Upper lobe of right lung (tissue), 1 donor: ENCODE measurements around the gene UNK. TPM values are rescaled to one million over a fixed set of nuclear protein-coding genes. Genes with fewer than 3 reads are reported as not detected.

Source experiments
- ATAC-seq: fragments of 200-7000 bp; cut with Tn5 transposase; one replicate; pipeline ENCODE4 v1.9.1; 2020; ENCODE audit warnings: mild to moderate bottlenecking, moderate library complexity
- DNase-seq: peaks from one replicate; pipeline ENCODE4 v3.0.0-alpha.2; 2020
- H3K27ac ChIP-seq: fragments of 200-600 bp; one replicate; pipeline ENCODE4 v1.8.0; 2022
- H3K27me3 ChIP-seq: fragments of 200-600 bp; one replicate; pipeline ENCODE4 v1.8.0; 2022; ENCODE audit warnings: mild to moderate bottlenecking
- H3K36me3 ChIP-seq: fragments of 200-600 bp; one replicate; pipeline ENCODE4 v1.8.0; 2022
- H3K4me1 ChIP-seq: fragments of 200-600 bp; one replicate; pipeline ENCODE4 v1.8.0; 2022
- H3K4me3 ChIP-seq: fragments of 200-600 bp; one replicate; pipeline ENCODE4 v1.8.0; 2022; ENCODE audit warnings: mild to moderate bottlenecking
- H3K9me3 ChIP-seq: fragments of 200-600 bp; one replicate; pipeline ENCODE4 v1.8.0; 2022
- intact Hi-C: fragments of 100-400 bp; cut with DNase I; formaldehyde crosslinking; loops from one replicate; pipeline ENCODE4 v1.11.0; 2022
- total RNA-seq: library from RNA; stranded (reverse); fragmentation: NEBNext Ultra II Directional; extraction: Animal tissue kit (Norgen Biotek cat#: 25700); gene quantifications from one replicate; pipeline ENCODE4 v1.2.1, GENCODE V29; 2021
- TF ChIP-seq, protein P1 (sequence below): fragments of 200-600 bp; IDR thresholded peaks from one replicate; pipeline ENCODE4 v1.8.0; 2022; ENCODE audit warnings: antibody characterized with exemption
- donor health status: DM: no; HTN: yes; CAD: no; lungs with severe emphysema.

The UNK gene
- total RNA-seq, 1 donor from 2014 or later, result 27.1 TPM

DNA sequence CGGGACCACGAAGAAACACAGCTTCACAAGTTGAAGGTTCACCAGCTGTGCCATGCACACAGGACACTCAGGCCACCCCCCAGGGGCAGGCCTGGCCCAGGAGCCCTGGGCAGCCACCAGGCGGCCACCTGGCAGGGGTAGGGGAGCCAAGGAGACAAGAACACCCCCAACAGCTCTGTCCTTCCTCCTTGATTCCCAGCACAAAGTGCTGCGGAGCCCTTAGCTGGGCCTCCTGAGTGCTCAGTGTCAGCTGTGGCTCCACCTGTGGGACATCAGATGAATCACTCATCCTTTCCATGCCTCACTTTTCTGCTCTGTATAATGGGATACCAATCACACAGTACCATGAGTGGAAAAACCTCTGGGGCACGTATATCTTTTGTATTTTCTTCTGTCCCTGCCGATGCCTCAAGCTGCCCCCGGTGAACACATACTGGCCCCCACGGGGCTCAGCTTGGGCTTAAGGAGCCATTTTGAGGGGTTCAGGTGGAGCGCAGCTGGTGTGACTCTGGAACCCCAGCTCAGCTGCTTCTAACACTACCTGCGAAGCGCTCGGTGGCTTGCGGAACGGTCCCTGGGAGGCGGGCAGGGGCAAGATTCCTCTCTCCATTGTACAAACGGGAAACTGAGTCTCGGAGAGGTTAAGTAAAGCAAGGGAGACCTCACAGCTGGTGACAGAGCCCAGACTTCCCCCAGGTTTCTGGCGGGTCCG, 31.6 kb upstream of the UNK start:
- Histone ChIP-seq H3K4me1 (peaks cover 16% of the 10 kb centered on the region), H3K4me3 (peak overlapping the region; percentile 51), H3K9me3 (no peaks in the 10 kb centered on the region), H3K27me3 (no peaks in the 10 kb centered on the region), H3K27ac (no peak overlapping the region), H3K36me3 (peaks cover 6% of the 10 kb centered on the region)
- no peak for ATAC-seq
- TF ChIP-seq, protein P1, sequence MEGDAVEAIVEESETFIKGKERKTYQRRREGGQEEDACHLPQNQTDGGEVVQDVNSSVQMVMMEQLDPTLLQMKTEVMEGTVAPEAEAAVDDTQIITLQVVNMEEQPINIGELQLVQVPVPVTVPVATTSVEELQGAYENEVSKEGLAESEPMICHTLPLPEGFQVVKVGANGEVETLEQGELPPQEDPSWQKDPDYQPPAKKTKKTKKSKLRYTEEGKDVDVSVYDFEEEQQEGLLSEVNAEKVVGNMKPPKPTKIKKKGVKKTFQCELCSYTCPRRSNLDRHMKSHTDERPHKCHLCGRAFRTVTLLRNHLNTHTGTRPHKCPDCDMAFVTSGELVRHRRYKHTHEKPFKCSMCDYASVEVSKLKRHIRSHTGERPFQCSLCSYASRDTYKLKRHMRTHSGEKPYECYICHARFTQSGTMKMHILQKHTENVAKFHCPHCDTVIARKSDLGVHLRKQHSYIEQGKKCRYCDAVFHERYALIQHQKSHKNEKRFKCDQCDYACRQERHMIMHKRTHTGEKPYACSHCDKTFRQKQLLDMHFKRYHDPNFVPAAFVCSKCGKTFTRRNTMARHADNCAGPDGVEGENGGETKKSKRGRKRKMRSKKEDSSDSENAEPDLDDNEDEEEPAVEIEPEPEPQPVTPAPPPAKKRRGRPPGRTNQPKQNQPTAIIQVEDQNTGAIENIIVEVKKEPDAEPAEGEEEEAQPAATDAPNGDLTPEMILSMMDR, result no peak
- no peak for DNase-seq
- intact Hi-C loops, result loop anchor here (5.0 kb wide), 1 partner anchor 76 kb away; no protein-coding TSS in a partner anchor

DNA sequence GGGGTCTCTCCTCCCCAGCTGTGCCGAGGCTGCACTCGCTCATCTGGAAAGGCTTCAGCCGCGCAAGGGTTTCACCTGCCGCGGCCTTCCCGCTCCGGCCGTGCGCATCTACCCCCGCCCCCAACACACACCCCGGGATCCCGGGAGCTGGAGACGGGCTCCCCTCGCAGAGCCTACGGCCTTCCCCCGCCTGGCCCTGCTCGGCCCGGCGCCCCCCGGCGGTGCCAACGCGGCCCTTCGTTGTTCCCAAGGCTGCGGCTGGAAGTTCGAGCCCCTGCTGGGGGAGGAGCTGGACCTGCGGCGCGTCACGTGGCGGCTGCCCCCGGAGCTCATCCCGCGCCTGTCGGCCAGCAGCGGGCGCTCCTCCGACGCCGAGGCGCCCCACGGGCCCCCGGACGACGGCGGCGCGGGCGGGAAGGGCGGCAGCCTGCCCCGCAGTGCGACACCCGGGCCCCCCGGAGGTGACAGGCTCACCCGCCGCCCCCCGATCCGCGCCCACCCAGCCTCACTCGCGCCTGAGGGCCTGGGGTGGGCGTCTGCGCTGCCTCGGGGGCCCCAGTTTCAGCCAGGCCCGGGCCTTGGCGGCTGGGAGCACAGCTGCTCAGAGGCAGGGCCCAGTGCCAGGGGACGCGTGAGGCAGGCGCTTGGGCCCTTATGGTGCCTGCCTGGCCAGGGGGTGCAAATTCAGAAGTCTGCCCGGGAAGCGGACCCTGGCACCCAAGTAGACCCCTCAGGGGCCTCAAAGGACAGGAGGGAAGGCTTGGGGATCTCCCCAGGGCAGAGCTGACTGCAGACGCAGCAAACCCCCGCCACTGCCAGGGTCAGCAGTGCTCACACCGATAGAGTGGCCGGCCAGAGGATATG, 30.9 kb upstream of the UNK start:
- Histone ChIP-seq H3K9me3 (no peaks in the 10 kb centered on the region), H3K4me1 (peaks cover 15% of the 10 kb centered on the region), H3K27ac (peak overlapping the region; percentile 47), H3K36me3 (peaks cover 14% of the 10 kb centered on the region), H3K4me3 (peak overlapping the region; percentile 51), H3K27me3 (no peaks in the 10 kb centered on the region)
- intact Hi-C loops, result loop anchor here (5.0 kb wide), 1 partner anchor 76 kb away; no protein-coding TSS in a partner anchor
- TF ChIP-seq, protein P1, result peak; percentile 57
- DNase-seq, result peak; percentile 86
- ATAC-seq, result peak; percentile 78

DNA sequence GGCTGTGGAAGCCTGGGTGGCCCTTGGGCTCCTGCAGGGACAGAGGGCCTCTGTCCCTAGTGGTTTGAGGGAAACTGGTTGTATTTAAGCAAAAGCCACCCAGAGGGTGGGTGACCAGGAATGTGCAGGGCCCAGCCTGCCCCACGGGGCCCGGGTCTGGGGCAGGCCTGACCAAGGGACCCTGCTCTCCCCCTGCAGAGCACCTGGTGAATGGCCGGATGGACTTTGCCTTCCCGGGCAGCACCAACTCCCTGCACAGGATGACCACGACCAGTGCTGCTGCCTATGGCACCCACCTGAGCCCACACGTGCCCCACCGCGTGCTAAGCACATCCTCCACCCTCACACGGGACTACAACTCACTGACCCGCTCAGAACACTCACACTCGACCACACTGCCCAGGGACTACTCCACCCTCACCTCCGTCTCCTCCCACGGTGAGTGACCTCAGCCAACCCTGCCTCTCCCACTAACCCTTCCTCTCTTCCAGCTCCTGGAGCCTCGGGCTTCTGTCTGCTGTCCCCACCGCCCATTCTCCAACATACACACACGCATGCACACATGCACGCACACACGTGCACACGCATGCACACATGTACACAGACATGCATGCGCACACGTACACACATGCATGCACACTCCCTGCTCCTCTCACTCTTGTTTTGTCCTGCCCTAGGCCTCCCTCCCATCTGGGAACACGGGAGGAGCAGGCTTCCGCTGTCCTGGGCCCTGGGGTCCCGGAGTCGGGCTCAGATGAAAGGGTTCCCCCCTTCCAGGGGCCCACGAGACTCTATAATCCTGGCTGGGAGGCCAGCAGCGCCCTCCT, 30.0 kb upstream of the UNK start:
- Histone ChIP-seq H3K4me3 (no peak overlapping the region), H3K9me3 (no peaks in the 10 kb centered on the region), H3K4me1 (peaks cover 13% of the 10 kb centered on the region), H3K36me3 (peaks cover 17% of the 10 kb centered on the region), H3K27ac (no peak overlapping the region), H3K27me3 (no peaks in the 10 kb centered on the region)
- DNase-seq, result no peak
- intact Hi-C loops, result loop anchor here (5.0 kb wide), 1 partner anchor 77 kb away; no protein-coding TSS in a partner anchor
- no peak for ATAC-seq
- TF ChIP-seq, protein P1, result no peak

DNA sequence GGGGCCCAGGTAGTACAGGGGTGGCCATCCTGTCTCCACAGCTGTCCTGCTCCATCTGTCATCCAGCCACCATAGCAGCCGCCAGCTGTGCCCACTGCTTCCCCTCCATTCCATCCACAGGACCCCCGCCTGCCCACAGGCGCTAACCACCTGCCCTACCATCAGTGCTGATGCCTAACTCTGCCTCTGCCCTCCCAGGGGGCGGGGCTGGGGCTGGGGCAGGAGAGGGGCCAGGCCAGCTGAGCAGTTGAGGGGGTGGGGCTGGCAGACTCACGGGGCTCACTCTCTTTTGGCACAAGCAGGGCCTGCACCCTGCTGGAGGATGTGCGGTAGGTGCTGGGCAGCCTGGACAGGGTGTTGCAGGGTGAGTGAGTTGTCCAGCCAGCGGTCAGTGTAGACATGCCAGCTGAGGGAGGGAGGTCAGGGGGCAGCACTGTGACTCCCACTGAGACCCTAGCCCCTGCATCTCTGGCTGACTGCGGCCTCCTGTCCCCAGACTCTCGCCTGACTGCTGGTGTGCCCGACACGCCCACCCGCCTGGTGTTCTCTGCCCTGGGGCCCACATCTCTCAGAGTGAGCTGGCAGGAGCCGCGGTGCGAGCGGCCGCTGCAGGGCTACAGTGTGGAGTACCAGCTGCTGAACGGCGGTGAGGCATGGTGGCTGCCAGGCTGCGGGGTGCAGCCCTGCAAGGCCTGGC, 29.3 kb upstream of the UNK start:
- TF ChIP-seq, protein P1, result no peak
- DNase-seq, result no peak
- H3K27me3 ChIP-seq, result no peaks in the 10 kb centered on the region
- no peak overlapping the region for H3K4me3 ChIP-seq
- H3K4me1 ChIP-seq, result peaks cover 8% of the 10 kb centered on the region
- intact Hi-C loops, result no loop called here
- H3K27ac ChIP-seq, result no peak overlapping the region
- peaks cover 17% of the 10 kb centered on the region for H3K36me3 ChIP-seq
- ATAC-seq, result no peak
- no peaks in the 10 kb centered on the region for H3K9me3 ChIP-seq

DNA sequence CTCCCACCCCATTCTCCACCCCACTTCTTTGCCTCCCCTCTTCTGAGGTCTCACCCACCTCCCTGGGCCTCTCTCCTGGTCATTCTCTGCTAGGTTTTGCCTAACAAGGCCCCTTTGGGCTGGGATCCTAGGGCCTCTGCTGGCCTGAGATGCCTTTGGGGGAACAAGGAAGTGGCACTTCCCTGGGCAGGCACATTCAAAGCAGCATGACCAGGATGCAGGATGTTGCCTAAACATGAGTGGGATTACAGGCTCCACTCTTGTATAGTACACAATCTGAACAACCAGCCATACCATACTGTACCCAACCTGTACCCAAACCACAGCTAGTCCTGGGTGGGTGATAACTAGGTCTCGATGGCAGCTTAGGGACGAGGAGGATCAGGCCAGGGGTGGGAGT, 28.6 kb upstream of the UNK start:
- DNase-seq (no peak), ATAC-seq (peak; percentile 5)
- TF ChIP-seq, protein P1, result no peak
- H3K36me3 ChIP-seq, result peaks cover 17% of the 10 kb centered on the region
- H3K27me3 ChIP-seq, result no peaks in the 10 kb centered on the region
- peaks cover 8% of the 10 kb centered on the region for H3K4me1 ChIP-seq
- no peaks in the 10 kb centered on the region for H3K9me3 ChIP-seq
- no peak overlapping the region for H3K4me3 ChIP-seq
- intact Hi-C loops, result no loop called here
- H3K27ac ChIP-seq, result no peak overlapping the region
